HPDE6-E6E7 (cell line): ENCODE data around the gene NCBP1.
A peak's percentile ranks its signal among the peaks of the same experiment; 100 is the strongest.

Experiments used
- DNase-seq: peaks from one replicate; pipeline ENCODE4 v3.0.0; 2011; ENCODE audit warnings: missing footprints; ENCODE audit errors: extremely low spot score

The NCBP1 gene

GRCh38 chr9:97711223-97711626, 77.6 kb downstream of the NCBP1 start:
- no peak for DNase-seq

- peak; percentile 58 for DNase-seq
These were observed 80.8 kb downstream of the NCBP1 start for GRCh38 chr9:97714435-97714834.

GRCh38 chr9:97717866-97718265, 84.2 kb downstream of the NCBP1 start:
- DNase-seq = no peak

- no peak for DNase-seq
These were observed 87.8 kb downstream of the NCBP1 start for GRCh38 chr9:97721396-97721795.

GRCh38 chr9:97722331-97722730, 88.7 kb downstream of the NCBP1 start:
- no peak for DNase-seq
